SK-N-SH treated with all-trans-retinoic acid at 6 μM for 48 hours (cell line): ENCODE data around the gene ORC5.

Experiments
- ARNTL ChIP-seq: fragments of 450-650 bp; formaldehyde crosslinking; IDR thresholded peaks from 2 replicates; pipeline ENCODE4 v1.5.0; 2020; ENCODE audit warnings: low read depth, mild to moderate bottlenecking, moderate library complexity, borderline replicate concordance
- BACH2 ChIP-seq: fragments of 250-450 bp; sonication (Bioruptor Pico); IDR thresholded peaks from 2 replicates; pipeline ENCODE4 v1.9.0; 2021; ENCODE audit warnings: mild to moderate bottlenecking, borderline replicate concordance
- CREB5 ChIP-seq: fragments of 250-450 bp; sonication (Bioruptor Pico); IDR thresholded peaks from 2 replicates; pipeline ENCODE4 v1.5.1; 2020; ENCODE audit warnings: low read depth, mild to moderate bottlenecking, moderate library complexity
- CSRNP3 ChIP-seq: fragments of 250-450 bp; sonication (Bioruptor Pico); IDR thresholded peaks from 2 replicates; pipeline ENCODE4 v1.5.1; 2021; ENCODE audit warnings: mild to moderate bottlenecking, moderate library complexity
- ESRRG ChIP-seq: fragments of 250-450 bp; sonication (Bioruptor Pico); IDR thresholded peaks from 2 replicates; pipeline ENCODE4 v1.6.1; 2021; ENCODE audit warnings: mild to moderate bottlenecking
- POU6F1 ChIP-seq: fragments of 250-450 bp; sonication (Bioruptor Pico); IDR thresholded peaks from 2 replicates; pipeline ENCODE4 v1.8.0; 2021; ENCODE audit warnings: low read depth, mild to moderate bottlenecking, moderate library complexity, borderline replicate concordance
- PPARA ChIP-seq: fragments of 250-450 bp; sonication (Bioruptor Pico); IDR thresholded peaks from 2 replicates; pipeline ENCODE4 v1.5.0; 2020; ENCODE audit warnings: mild to moderate bottlenecking, borderline replicate concordance
- RARB ChIP-seq: fragments of 250-450 bp; sonication (Bioruptor Pico); IDR thresholded peaks from 2 replicates; pipeline ENCODE4 v1.8.0; 2021; ENCODE audit warnings: mild to moderate bottlenecking, moderate library complexity
- SNAI2 ChIP-seq: fragments of 250-450 bp; sonication (Bioruptor Pico); IDR thresholded peaks from 2 replicates; pipeline ENCODE4 v1.5.0; 2020; ENCODE audit warnings: mild to moderate bottlenecking, moderate library complexity
- ZC3H10 ChIP-seq: fragments of 250-450 bp; sonication (Bioruptor Pico); IDR thresholded peaks from 2 replicates; pipeline ENCODE4 v1.5.1; 2021; ENCODE audit warnings: mild to moderate bottlenecking, moderate library complexity
- ZFP30 ChIP-seq: fragments of 450-650 bp; formaldehyde crosslinking; IDR thresholded peaks from 2 replicates; pipeline ENCODE4 v1.5.0; 2022; ENCODE audit warnings: mild to moderate bottlenecking, moderate library complexity

DNA sequence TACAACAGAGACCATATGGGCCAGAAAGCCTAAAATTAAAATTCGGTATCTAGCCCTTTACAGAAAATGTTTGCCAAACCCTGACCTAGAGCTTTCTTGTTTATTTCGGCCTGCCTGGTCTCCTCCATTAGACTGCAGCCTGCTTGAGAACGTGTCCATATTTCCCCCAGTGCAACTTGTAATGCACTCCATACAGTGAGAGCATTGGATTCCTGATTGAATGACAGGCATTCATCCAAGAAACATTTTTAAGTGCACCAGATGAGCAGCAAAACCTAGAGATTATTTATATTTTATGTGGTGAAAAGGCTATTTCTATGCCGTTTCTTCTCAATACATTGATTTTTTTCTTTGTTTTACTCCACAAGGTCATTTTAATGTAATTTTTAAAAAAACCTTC is 47.4 kb upstream of the ORC5 start:
- TF ChIP-seq PPARA (CRISPR knock-in tag) (no peak), ZFP30 (CRISPR knock-in tag) (no peak), ESRRG (CRISPR knock-in tag) (no peak), POU6F1 (no peak), CSRNP3 (CRISPR knock-in tag) (no peak), CREB5 (CRISPR knock-in tag) (no peak), ARNTL (CRISPR knock-in tag) (no peak), SNAI2 (CRISPR knock-in tag) (no peak), RARB (CRISPR knock-in tag) (no peak), BACH2 (CRISPR knock-in tag) (no peak), ZC3H10 (no peak)
